Measurements from ENCODE around the gene SLC25A1. TPM values are rescaled to one million over a fixed set of nuclear protein-coding genes. Genes with fewer than 3 reads are reported as not detected.

The SLC25A1 gene
- total and polyA plus RNA-seq, 2 of the 4 experiments (the other 2 are of a cell fraction), result 41.0 to 56.5 TPM

DNA sequence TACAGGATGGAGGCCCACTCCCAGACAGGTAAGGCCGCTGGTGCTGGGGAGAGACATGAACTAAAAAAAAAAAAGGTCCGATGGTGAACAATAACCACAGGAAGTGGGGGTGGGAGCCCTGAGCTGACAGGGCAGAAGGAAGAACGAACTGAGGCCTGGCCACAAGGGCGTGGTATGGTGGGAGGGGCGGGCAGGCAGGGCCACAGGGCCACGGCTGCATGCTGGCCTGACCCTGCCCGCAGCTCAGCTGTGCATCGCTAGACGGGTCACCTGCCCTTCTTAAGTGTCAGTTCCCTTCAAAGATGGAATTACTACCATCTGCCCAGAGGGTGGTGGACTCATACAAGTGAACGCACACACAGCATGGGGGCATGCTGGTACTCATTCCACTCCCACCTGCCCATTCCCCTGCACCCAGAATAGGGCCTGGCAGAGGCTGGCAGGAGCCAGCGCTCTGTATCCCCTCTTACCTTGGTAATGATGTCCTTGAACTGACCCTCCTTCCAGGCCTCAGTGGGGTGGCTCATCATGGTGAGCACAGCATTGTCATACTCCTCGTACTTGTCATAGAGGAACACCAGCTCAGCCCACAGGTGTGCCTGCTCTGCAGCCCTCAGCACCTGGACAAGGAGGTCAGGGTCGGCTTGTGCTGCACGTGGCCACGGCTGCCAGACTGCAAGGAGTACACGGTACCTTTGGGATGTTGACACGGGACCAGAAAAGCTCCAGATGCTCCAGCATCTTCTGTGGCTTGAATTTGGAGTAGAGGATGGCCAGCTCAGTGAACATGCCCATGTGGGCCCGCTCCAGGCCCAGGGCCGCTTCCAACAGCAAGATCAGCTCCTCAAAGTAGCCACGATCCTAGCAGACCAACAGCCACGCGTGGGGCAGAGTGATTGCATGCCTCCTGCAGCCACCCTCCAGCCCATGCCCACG lies 17.5 kb upstream of the SLC25A1 start (continued):
- TF ChIP-seq RCOR1 (IDR thresholded peaks at IDR 0.05; ENCODE audit: insufficient replicate concordance, low read length), result no peak

DNA sequence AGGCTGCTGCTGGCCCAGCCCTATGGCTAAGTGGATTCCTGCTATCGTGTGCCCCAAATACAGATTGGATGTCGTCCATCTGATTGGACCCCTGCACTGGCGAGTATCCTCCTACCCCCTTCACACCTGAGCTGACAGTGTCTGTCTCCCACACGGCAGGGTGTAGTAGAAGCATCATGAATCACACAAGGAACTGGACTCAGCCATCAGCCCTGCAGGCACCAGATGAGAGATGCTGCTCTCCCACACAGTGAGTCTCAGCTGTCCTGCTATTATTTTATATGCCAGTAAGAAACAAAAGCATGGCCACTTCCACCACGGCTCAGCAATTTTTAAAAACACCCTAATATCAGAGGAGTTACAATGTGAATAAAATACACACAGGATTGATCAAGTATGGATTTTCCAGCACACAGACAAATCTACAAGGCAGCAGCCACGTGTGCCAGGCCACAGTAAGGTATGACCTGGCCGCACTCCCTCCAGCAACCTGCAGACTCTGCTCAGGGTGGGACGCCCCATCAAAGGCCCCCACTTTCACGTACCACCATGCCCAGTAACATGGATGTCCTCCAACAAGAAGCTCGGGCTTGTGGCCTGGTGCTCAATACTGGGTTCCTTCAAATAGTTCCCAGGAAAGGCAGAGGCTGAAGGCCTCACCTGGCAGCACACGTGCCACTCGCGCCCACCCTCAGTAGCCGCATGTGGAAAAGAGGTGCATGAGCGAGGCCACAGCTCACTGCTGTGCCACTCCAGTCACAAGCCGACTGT lies 16.4 kb upstream of the SLC25A1 start:
- H2BK120ac ChIP-seq (ENCODE audit: low read depth, low read length), result no peak overlapping the region
- H3K9me3 ChIP-seq (ENCODE audit: control insufficient read depth, insufficient read depth, low read length), result no peaks in the 10 kb centered on the region
- no peak overlapping the region for H4K8ac ChIP-seq (ENCODE audit: low read depth in 2 of 2, low read length in 2 of 2)
- in situ Hi-C loops (cut with MboI; ENCODE audit: low sequenced_read_pairs), result no loop called here
- no peak overlapping the region for H3K9ac ChIP-seq (ENCODE audit: low read depth, low read length)
- peaks cover 12% of the 10 kb centered on the region; the same call in 1 of the 2 replicates for H3K36me3 ChIP-seq (ENCODE audit: control insufficient read depth, insufficient read depth, low read length)
- H2AK9ac ChIP-seq (replicated peaks; ENCODE audit: low read depth, low read length, poor library complexity), result no peak overlapping the region
- no peak overlapping the region for H2BK5ac ChIP-seq (ENCODE audit: low read depth, low read length, poor library complexity, severe bottlenecking)
- no TSS peak for BruUV-seq (replicated peaks)
- H3K23ac ChIP-seq (ENCODE audit: low read depth, low read length), result no peak overlapping the region
- no peak for DNase-seq
- H2AK5ac ChIP-seq (ENCODE audit: low read depth, low read length), result no peak overlapping the region
- WGBS, 2 experiments (ENCODE audit: extremely low coverage in 2 of 2, insufficient read length in 1 of 2), result 98% methylated on average over 5 of the region's 16 CpGs; no CpG with 5 or more reads in 1 of the 2 experiments
- intact Hi-C loops (cut with micrococcal nuclease), result no loop called here
- dilution Hi-C loops (cut with HindIII; ENCODE audit: low sequenced_read_pairs, unreplicated experiment), result no loop called here
- no peak overlapping the region for H2BK15ac ChIP-seq (ENCODE audit: low read depth, low read length)
- H3K14ac ChIP-seq (replicated peaks; ENCODE audit: low read depth, low read length), result no peak overlapping the region
- H3K4me2 ChIP-seq (ENCODE audit: low read depth, low read length), result no peak overlapping the region
- no peak overlapping the region for H2AFZ ChIP-seq (replicated peaks; ENCODE audit: low read length, poor library complexity)
- ATAC-seq (ENCODE audit: low read depth), result no peak
- POLR2A ChIA-PET (ENCODE audit: unreplicated experiment), result no interaction called here
- no peak overlapping the region for H3K4me3 ChIP-seq (ENCODE audit: insufficient read depth, low read depth, low read length)
- no peak overlapping the region for H3K56ac ChIP-seq (ENCODE audit: extremely low read depth, insufficient read depth, low read length)
- H4K20me1 ChIP-seq (ENCODE audit: insufficient read depth, low read length), result no peaks in the 10 kb centered on the region
- no peak overlapping the region for H4K5ac ChIP-seq (ENCODE audit: low read depth, low read length)
- no peaks in the 10 kb centered on the region for H3K27me3 ChIP-seq (ENCODE audit: control insufficient read depth, insufficient read depth, low read length)
- H3K18ac ChIP-seq (ENCODE audit: low read depth, low read length), result no peak overlapping the region
- peaks cover 11% of the 10 kb centered on the region for H3K9me1 ChIP-seq (ENCODE audit: insufficient read depth, low read length)
- H3K4ac ChIP-seq (ENCODE audit: low read depth, low read length), result no peak overlapping the region
- CTCF ChIA-PET, result no interaction called here
- H3K27ac ChIP-seq (ENCODE audit: insufficient read depth, low read length), result no peak overlapping the region
- no peak overlapping the region for H4K91ac ChIP-seq (ENCODE audit: insufficient read depth, low read depth, low read length)
- H2BK20ac ChIP-seq (ENCODE audit: low read depth, low read length), result no peak overlapping the region
- H3K4me1 ChIP-seq (ENCODE audit: control insufficient read depth, insufficient read depth, low read length), result no peaks in the 10 kb centered on the region
- no peaks in the 10 kb centered on the region for H3K79me1 ChIP-seq (ENCODE audit: low read depth in 1 of 2, low read length in 2 of 2)
- TF ChIP-seq SMC3 (IDR thresholded peaks at IDR 0.05; ENCODE audit: low read depth, low read length) (no peak), RFX5 (IDR thresholded peaks at IDR 0.05; ENCODE audit: low read depth, low read length) (no peak), CEBPB (IDR thresholded peaks at IDR 0.05; ENCODE audit: low read depth, low read length) (no peak), MAFK (IDR thresholded peaks at IDR 0.05; ENCODE audit: low read depth, low read length) (no peak), NFE2L2 (IDR thresholded peaks at IDR 0.05; ENCODE audit: low read depth, low read length) (no peak), RAD21 (IDR thresholded peaks at IDR 0.05; ENCODE audit: low read length) (no peak), MXI1 (IDR thresholded peaks at IDR 0.05; ENCODE audit: borderline replicate concordance, low read depth, low read length) (no peak), CHD1 (IDR thresholded peaks at IDR 0.05; ENCODE audit: low read depth, low read length) (no peak), USF2 (IDR thresholded peaks at IDR 0.05; ENCODE audit: low read depth, low read length) (no peak), BHLHE40 (IDR thresholded peaks at IDR 0.05; ENCODE audit: low read depth, low read length) (no peak), RCOR1 (IDR thresholded peaks at IDR 0.05; ENCODE audit: insufficient replicate concordance, low read length) (no peak), MAZ (IDR thresholded peaks at IDR 0.05; ENCODE audit: borderline replicate concordance, low read depth, low read length) (no peak)
- TF ChIP-seq, protein P1, sequence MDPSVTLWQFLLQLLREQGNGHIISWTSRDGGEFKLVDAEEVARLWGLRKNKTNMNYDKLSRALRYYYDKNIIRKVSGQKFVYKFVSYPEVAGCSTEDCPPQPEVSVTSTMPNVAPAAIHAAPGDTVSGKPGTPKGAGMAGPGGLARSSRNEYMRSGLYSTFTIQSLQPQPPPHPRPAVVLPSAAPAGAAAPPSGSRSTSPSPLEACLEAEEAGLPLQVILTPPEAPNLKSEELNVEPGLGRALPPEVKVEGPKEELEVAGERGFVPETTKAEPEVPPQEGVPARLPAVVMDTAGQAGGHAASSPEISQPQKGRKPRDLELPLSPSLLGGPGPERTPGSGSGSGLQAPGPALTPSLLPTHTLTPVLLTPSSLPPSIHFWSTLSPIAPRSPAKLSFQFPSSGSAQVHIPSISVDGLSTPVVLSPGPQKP (IDR thresholded peaks at IDR 0.05; ENCODE audit: borderline replicate concordance, low read depth, low read length), result no peak
